Amygdala (tissue), 56 donors: Measurements from ENCODE around the gene NFIA.

ENCODE experiments used
- DNase-seq, 56 donors: peaks; one replicate each; lab custom pipeline; 2025; lab: John Stamatoyannopoulos, UW

NFIA gene

DNA sequence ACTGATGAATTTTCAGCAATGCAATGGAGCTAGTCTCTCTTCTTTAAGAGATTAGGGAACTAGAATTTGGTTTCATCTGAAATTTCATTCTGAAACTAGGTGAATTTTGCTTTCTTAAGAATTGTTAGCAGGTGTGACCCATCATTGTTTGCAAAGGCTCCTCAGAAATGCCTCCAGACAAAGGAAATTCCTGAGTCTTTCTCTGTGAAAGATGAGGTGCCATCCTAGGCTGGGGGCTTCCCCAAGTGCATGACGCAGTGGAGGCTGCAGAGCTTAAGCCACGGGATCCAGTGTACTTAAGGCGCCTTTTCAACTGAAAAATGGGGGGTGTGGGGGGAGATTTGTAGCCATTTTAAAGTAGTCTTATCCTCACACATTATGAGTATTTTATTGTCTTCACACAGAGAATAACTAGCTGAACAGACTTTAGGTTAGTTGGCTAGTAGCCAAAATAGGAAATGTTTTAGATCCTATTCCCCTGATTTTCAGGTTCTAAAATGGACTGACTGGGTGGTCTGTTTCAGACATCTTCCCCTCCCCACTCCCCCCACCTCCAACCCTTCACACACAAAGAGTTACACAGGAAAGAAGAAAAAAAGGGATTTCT is 202.0 kb downstream of the NFIA start:
- DNase-seq: no peak

DNA sequence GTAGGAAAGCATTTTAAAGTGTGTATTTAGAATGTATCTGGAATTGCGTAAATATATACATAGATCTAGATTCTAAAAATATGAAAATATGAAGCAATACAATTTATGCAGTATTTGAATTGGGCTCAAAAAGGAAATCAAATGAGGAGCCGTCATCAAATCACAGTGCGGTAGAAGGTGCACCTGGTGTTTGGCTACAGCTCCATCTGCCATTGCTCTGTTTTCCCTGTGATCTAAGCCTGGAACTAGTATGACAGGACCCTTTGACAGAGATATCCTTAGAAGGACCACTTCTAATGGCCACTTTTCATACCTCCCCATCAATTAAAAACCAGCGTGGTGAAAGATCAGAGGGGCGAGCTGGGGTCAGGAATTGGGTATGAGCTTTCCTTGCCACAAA is 202.6 kb downstream of the NFIA start:
- no peak for DNase-seq

DNA sequence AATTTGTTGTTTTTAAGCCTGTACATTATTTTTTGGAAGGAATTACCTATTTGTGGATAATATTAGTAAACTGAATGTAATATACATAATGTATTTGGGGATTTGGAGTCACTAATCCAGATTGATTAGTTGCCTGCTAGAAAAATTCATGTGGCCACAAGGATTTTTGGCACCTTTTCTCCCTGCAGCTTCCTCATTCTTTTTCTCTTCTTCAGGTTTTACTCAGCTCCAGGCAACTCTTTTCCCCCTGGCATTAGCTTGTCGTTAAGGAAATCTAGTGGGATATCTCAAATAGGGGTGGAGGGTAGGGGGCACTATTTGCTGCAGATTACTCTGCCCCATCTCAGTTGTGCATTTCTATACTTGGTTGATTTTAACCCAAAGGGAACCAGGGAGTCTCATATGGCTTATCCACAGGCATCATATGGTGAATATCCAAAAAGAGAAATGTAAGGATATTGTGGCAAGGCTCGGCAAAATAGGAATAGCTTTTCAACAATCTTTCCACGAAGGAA is 203.1 kb downstream of the NFIA start:
- no peak for DNase-seq

DNA sequence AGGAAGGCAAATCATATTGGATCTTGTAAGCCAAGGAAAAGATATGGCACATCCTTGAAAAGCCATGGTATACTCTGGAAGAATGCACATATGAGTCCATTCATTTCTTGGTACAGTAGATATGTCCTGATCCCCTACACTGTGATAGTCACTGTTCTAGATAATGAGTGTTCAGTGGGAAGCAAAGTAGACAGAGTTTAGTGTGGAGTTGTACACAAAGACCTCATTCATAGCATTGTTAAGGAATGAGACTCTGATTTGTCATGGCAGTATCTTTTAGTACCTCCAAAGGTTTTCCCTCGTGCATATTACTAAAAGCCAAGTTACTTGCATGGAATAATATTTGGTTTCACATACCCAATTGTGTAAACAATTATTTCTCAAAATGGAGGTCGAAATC is 204.7 kb downstream of the NFIA start:
- no peak for DNase-seq

DNA sequence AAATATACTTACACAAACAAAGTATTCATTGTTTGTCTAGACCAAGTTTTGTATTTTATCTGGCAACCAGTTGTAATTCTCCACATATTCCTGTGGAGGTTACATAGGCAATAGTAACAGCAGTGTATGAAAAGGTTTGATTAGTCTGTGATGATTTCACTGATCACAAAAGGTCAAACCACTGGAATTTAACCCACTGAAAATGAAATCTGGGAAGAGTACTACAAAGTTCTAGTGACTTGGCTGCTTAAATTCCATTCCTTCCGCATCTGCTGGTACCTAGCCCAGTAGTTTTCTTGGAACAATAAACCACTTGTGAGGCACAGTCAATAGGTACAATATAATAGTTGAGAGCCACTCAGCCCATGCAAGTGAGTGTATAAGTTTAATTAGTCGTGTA is 205.4 kb downstream of the NFIA start:
- no peak for DNase-seq

DNA sequence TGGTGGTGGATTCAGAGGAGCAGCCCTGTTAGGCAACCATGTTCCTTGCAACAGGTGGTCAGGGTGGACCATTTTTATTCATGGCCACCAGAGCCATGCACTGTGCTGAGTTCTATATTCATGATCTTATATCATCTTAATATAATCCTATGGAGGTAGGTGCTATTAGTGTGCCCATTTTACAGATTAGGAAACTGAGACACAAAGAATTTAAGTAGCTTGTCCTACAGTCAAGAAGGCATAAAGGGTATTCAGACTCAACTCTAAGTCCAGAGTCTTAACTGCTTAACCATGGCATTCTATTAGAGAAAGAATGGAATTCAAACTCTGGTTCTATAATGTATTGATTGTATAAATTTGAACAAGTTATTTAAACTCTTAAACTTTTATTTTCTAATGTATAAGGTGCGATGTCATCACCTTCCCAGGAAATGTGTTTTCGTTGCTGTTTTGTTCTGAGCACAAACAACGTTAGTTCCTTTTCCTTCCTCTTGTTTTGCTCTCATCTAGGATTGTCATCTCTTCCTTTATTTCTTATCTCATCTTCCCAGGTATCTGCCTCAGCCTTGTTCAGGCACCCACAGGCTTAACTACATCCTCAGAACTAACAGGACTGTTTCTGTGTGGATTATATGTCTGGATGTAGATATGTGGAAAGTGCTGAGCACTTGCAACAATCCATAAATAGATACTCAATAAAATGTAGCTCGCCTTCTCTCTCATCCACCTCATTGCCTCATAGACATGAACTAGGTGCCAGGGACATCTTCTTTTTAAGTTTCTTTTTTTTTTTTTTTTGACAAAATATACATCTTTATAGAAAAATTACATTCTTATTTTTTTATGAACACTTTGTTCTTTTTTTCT is 207.1 kb downstream of the NFIA start:
- DNase-seq: no peak

DNA sequence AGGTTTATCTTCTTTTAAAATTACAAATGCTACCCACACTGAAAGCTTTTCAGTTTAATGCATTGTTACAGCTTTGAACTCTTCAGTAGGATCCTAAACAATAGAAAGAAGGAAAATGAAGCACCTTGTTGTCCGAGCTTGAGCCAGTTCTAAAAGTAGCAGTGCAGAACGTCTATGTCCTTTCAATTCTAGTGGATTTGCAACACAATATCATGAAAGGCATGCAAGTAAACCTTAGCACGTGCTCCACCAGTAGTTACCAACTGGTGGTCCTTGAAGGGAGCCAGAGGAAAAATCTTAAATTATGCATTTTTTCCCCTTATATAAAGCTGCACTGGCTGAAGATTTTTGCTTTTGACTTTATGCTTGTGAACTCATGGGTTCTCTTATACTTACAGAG is 208.2 kb downstream of the NFIA start:
- no peak for DNase-seq

DNA sequence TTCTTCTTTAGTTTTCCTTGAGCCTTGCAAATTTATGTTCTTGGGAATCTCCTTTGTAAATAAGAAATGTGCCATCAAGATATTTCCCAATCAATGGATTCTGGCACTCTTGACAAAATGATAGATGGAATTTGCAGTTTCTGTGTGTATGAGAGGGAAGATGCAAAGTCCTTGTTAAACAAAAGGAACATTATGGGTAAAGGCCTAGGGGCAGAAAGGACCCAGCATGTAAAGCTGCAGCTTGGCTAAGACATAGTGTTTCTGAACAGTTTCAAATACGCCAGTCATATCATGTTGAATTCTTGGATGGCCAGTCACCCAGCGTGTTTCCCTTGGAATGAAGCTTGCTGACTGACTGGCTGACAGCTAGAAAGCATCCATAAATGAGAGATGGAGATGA is 210.8 kb downstream of the NFIA start:
- DNase-seq: no peak

DNA sequence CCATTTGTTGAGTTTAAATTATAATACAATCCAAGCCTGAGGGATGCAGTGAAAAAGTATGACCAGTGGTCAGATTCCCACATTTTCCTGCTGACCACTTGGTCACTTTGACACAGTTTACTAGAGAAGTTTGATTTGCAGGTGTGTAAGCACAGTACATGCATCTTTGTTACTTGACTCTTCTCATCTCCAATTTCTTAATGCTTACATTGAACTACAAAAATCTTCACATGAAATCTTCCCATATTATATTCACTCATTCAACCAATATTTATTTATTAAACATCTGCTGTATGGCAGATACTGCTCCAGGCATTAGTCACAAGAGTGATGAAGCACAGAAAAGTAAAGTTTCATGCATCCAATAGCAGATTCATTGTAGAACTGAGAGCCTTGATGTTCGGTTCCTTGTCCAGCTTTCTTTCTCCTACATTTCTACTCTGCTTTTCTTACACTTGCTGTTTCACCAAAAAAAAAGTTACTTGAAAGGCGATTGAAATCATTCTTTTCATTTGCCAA is 211.7 kb downstream of the NFIA start:
- no peak for DNase-seq

DNA sequence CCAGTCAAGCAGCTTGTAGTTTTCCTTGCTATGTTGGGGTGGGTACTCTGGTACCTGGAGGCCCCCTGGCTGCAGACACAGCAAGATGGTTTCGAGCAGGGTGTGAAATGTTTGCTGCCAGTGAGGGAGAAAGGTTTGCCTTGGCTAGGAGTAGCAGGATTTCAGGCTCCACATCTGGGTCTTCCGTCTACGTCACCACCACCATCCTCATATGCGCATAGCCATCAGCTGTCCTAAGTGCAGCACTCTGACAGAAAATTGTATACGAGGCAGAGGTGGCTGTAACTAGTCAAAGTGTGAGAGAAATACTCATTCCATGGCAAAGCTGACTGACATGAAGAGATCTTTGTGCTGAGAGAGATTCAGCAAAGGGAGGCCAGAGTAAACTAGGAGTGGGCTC is 212.6 kb downstream of the NFIA start:
- no peak for DNase-seq

DNA sequence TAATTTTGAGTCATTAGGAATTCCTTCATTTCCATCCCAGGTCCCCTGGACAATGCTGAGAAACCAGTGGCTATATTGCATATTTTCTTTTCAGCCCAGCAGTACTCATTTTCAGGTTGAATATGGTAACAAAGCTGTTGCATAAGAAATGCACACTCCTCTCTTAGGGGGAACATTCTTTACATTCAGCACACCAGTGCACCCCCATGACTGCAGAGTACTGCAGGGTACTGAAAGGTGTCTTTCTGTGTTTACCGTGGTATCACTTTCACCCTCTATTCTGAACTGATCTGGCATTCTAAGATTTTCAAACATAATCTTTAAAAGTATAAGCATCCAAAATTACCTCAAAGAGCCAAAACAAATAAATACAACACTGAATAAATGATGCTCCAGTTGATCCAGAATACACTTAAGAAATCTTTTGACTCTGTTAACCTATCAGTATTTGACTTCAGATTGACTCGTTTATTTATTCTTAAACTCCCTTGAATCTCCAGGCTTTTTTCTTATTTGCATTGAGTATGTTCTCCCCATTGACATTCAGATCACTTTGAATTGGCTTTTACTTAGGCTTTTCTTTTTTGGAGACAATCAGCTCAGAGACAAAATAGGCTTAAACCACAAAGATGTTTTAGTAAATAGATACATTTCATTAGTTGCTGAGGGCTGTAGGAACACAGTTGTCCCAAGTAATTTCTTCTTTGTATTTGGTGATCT is 213.6 kb downstream of the NFIA start:
- no peak for DNase-seq

DNA sequence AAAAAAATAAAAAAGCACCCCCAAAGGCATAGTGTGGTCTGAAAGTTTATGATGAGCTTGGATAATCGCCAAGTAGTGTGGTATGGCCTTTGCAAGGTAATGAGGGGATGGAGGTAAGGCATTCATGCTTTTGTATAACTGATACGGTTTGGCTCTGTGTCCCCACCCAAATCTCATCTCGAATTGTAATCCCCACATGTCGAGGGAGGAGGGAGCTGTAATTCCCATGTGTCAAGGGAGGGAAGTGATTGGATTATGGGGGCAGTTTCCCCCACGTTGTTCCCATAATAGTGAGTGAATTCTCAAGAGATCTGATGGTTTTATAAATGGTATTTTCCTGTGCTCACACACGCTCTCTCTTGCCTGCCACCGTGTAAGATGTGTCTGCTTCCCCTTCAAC is 215.5 kb downstream of the NFIA start:
- DNase-seq: no peak

DNA sequence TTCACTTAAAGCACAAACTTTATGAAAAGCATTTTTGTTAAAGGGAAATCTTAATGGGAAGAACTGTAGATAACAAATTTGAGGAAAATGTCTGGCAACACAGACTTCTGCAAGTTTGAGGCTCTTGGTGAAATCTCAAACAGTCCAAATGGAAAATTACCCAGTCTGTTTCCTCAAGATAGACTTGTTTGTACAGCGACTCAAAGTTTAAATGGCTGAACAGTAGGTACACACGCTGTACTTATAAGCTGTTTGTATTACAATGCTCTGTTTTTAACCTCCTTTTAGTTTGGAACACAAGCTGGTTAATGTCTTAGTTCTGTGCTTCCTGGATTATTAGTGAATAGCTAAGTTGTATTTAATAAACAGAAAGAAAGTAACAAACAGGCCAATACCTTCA is 217.1 kb downstream of the NFIA start:
- DNase-seq: no peak

DNA sequence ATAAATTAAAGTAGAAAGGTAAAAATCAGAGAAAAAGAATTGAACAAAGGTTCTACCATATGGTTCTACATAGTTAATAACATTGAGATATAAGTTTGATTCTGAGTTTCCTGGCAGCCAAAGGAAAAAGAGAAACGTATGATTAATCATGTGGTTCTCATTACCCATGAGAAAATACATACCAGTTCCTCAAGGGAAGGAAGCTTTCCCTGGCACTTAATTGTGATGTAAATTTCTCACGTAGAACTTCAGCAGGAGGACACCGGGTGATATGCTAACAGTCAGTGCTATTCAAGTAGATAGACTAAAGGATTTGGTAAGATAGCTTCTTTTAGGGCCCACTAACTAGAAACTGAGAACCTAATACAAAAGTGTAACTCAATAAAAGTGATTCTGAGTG is 218.5 kb downstream of the NFIA start:
- DNase-seq: no peak

DNA sequence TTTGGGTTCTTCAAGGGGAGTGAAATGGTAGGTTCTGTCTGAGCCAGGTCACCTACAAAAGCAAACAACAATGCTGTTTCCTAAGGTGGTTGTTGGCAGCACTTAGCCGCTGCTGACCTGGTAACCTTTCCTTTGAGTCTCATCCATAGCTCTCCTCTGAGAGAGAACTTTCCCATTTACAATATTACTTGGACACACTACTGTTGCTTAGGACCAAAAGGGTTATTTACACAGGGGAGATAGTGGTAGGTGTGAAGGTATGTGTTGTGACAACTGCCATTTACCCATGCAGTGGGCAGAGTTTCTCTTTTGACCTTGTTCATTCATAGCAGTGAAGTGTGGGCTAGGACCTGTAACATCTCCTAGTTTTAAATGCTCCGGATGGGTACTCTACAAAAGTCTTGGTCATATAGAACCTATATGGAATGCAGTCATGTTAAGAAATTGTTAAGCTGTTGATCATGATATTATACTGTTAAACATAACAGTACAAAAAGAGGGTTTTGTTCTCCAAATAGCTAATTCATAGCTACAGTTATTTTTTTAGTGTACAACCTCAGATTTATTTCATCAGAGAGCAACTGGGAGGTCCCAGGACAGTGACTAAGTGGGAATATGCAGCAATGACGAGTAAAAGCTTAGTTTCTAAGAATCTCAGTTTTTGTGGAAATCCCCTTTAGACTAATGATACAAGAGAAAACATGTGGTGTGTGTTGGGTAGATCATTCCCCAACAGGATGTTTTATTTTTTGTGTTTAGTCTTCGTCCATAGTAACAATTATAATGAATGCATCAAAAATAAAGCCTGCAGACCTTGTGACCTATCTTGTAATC is 219.7 kb downstream of the NFIA start:
- DNase-seq: no peak

DNA sequence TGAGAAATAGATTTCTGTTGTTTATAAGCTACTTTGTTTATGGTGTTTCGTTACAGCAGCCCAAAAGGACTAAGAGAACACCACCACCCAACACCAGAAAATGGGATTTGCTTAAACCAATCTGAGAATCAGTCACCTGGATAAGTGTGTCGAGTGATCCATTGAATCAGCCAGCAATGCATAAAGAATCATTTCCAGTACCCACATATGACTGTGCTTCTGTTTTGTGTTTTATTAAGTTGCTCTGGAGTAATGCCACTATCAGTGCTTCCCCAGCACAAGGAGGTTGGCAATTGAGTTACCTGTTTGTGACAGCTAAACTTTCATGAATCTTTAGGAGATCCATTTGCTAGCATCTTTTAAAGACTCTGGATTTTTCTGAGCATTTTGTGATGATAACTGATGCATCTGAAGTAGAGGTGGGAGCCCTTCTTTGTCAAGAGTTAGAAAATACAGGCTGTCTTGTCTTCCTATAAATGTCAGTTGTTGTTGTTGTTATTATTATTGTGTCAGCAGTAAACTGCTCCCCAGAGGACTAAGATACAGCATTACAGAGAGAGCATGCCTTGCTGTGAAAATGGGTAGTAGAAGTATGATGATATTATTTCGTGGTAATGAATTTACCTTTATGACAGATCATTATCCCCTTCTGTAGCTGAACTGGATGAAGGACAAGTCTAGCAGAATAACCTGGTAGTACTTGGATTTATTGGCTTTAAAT is 225.2 kb downstream of the NFIA start:
- no peak for DNase-seq

DNA sequence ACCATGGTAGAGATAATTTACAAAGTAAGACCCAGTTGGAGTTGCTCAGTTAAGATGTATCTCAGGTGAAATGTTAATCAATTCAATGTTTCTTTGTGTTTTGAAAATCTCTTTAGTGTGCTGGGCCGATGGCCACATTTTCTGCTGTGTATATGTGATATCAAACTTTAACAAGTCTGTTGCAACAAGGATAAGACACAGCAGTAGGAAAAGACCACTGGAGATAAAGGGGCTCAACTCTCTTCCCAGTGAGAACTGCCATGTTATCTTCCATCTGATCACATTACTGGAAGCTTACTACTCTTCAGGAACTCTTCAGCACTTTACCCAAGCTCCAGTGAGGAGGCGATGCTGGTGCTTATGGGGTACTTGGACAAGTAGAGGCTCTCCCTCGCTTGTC is 227.7 kb downstream of the NFIA start:
- DNase-seq: no peak

DNA sequence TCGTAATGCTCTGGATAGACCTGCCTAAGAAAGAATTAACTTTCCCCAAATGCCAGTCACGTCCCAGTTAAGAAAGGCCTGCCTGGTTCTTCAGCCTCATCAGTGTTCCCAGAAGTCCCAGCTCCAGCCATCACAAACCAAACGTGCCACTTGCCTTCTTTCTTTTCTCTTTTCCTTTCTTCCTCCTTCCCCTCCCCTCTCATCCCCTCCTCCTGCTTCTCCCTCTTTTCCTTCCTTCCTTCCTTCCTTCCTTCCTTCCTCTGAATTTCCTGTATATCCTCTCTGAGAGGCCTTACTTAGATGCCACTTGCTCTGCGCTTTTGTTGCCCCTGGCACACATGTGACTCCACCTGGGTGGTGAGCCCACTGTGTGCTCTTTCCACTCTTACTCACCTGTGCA is 228.2 kb downstream of the NFIA start:
- DNase-seq: no peak

DNA sequence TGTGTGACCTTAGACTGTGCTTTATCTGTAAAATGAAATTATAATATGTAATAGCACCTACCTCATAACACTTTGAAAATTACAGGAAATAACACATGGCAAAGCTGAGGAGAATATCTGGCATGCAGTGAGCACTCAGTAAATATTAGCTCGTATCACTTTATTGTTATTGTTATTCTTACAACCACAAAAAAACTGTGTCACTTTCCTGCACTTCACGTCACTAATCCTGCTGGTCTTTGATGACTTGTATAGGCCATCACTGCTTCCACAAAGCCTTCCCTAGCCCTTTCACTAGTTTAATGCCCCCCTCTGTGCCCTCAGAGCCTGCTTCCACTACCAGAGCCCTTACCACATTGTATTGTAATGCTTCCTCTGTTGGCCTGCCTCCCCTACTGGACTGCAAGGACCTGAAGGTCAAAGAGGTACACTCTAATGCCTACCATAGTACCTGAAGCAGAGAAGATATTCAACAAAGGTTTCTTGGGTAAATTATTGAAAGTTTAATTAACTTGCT is 231.6 kb downstream of the NFIA start:
- DNase-seq: no peak
